GM23338 (cell line): ENCODE measurements around the gene LMF2. TPM values are rescaled to one million over a fixed set of nuclear protein-coding genes. Genes with fewer than 3 reads are reported as not detected.

Source experiments
- ATAC-seq: fragments of 200-7000 bp; cut with Tn5 transposase; 3 replicates; pipeline ENCODE4 v1.9.1; 2020
- DNase-seq: peaks from one replicate; pipeline ENCODE4 v3.0.0-alpha.2; 2015; ENCODE audit warnings: low spot score
- H2AFZ ChIP-seq: fragments of 200-600 bp; sonication (generic); 2 replicates; pipeline ENCODE4 v1.8.0; 2016; ENCODE audit warnings: antibody characterized with exemption, mild to moderate bottlenecking, moderate library complexity
- H3F3A ChIP-seq: fragments of 200-600 bp; sonication (generic); replicated peaks from 2 replicates; pipeline ENCODE4 v1.8.0; 2017; ENCODE audit warnings: antibody characterized with exemption, mixed run types, low read depth
- H3K27ac ChIP-seq: fragments of 200-600 bp; sonication (generic); 2 replicates; pipeline ENCODE4 v1.6.1; 2016; ENCODE audit warnings: low read depth
- H3K27me3 ChIP-seq: fragments of 200-600 bp; sonication (generic); 2 replicates; pipeline ENCODE4 v1.8.0; 2016; ENCODE audit warnings: mild to moderate bottlenecking, mixed run types, moderate library complexity; ENCODE audit not compliant: insufficient read depth
- H3K36me3 ChIP-seq: fragments of 200-600 bp; sonication (generic); 2 replicates; pipeline ENCODE4 v1.8.0; 2016; ENCODE audit warnings: mild to moderate bottlenecking; ENCODE audit not compliant: insufficient read depth
- H3K4me1 ChIP-seq: fragments of 200-600 bp; sonication (generic); 2 replicates; pipeline ENCODE4 v1.8.0; 2016; ENCODE audit warnings: mild to moderate bottlenecking, moderate library complexity; ENCODE audit not compliant: insufficient read depth
- H3K4me2 ChIP-seq: fragments of 200-600 bp; sonication (generic); 2 replicates; pipeline ENCODE4 v1.7.1; 2017; ENCODE audit warnings: mixed run types
- H3K4me3 ChIP-seq: fragments of 200-600 bp; sonication (generic); 2 replicates; pipeline ENCODE4 v1.6.1; 2016; ENCODE audit warnings: mixed run types
- H3K79me2 ChIP-seq: fragments of 200-600 bp; sonication (generic); replicated peaks from 2 replicates; pipeline ENCODE4 v1.8.0; 2017; ENCODE audit warnings: mild to moderate bottlenecking; ENCODE audit not compliant: insufficient read depth
- H3K9me2 ChIP-seq: fragments of 200-600 bp; sonication (generic); 2 replicates; pipeline ENCODE4 v1.8.0; 2017; ENCODE audit not compliant: insufficient read depth
- H4K20me1 ChIP-seq: fragments of 200-600 bp; sonication (generic); replicated peaks from 2 replicates; pipeline ENCODE4 v1.8.0; 2017; ENCODE audit warnings: mild to moderate bottlenecking; ENCODE audit not compliant: insufficient read depth
- H3K27ac Mint-ChIP-seq: 2 replicates; pipeline ENCODE4 v1.8.0; 2020; ENCODE audit warnings: inconsistent platforms, mild to moderate bottlenecking, moderate library complexity, mixed read lengths
- H3K27me3 Mint-ChIP-seq: 3 replicates; pipeline ENCODE4 v1.8.0; 2022; ENCODE audit warnings: low read depth, mild to moderate bottlenecking, moderate library complexity, mixed read lengths, inconsistent platforms; ENCODE audit not compliant: insufficient read depth, poor library complexity
- H3K36me3 Mint-ChIP-seq: 3 replicates; pipeline ENCODE4 v1.8.0; 2021; ENCODE audit warnings: low read depth, mild to moderate bottlenecking, inconsistent platforms, moderate library complexity, mixed read lengths
- H3K4me1 Mint-ChIP-seq: 3 replicates; pipeline ENCODE4 v1.8.0; 2020; ENCODE audit warnings: mild to moderate bottlenecking, inconsistent platforms, mixed read lengths
- H3K4me3 Mint-ChIP-seq: 3 replicates; pipeline ENCODE4 v1.8.0; 2021; ENCODE audit warnings: moderate library complexity, mild to moderate bottlenecking, inconsistent platforms, mixed read lengths
- H3K9me3 Mint-ChIP-seq: 3 replicates; pipeline ENCODE4 v1.8.0; 2020; ENCODE audit warnings: moderate library complexity, mild to moderate bottlenecking, inconsistent platforms, mixed read lengths
- CREB1 ChIP-seq: fragments of 250-450 bp; sonication (Bioruptor Pico); IDR thresholded peaks from 2 replicates; pipeline ENCODE4 v1.5.0; 2020; ENCODE audit warnings: low read depth, mild to moderate bottlenecking, moderate library complexity
- EZH2 ChIP-seq: fragments of 200-600 bp; sonication (generic); IDR thresholded peaks from one replicate; pipeline ENCODE4 v1.8.0; 2017; ENCODE audit warnings: antibody characterized with exemption, mild to moderate bottlenecking, low read depth; ENCODE audit not compliant: unreplicated experiment
- POLR2AphosphoS5 ChIP-seq: IDR thresholded peaks from 2 replicates; pipeline ENCODE4 v1.6.1; 2016; ENCODE audit warnings: antibody characterized with exemption, low read depth
- STAT1 ChIP-seq: IDR thresholded peaks from one replicate; pipeline ENCODE4 v1.6.1; 2016; ENCODE audit warnings: antibody characterized with exemption; ENCODE audit not compliant: unreplicated experiment
- polyA plus RNA-seq: library from polyadenylated mRNA; unstranded; fragments of >200 nt; fragmentation: Nextera tagmentation; extraction: Ambion mirVana; gene quantifications from 2 replicates; pipeline ENCODE4 v1.2.1, GENCODE V29; 2016
- total RNA-seq: library from RNA; depleted of rRNA; stranded (reverse); fragments of >200 nt; shearing (Covaris generic); gene quantifications from 2 replicates; pipeline ENCODE4 v1.2.3, GENCODE V29; 2014
- TF ChIP-seq, protein P1 (sequence below): fragments of 250-450 bp; sonication (Bioruptor Pico); IDR thresholded peaks from 2 replicates; pipeline ENCODE4 v1.5.0; 2020; ENCODE audit warnings: mild to moderate bottlenecking, moderate library complexity

LMF2 gene
- total and polyA plus RNA-seq, 2 experiments from 2014 or later, result 15.6 to 36.3 TPM

DNA sequence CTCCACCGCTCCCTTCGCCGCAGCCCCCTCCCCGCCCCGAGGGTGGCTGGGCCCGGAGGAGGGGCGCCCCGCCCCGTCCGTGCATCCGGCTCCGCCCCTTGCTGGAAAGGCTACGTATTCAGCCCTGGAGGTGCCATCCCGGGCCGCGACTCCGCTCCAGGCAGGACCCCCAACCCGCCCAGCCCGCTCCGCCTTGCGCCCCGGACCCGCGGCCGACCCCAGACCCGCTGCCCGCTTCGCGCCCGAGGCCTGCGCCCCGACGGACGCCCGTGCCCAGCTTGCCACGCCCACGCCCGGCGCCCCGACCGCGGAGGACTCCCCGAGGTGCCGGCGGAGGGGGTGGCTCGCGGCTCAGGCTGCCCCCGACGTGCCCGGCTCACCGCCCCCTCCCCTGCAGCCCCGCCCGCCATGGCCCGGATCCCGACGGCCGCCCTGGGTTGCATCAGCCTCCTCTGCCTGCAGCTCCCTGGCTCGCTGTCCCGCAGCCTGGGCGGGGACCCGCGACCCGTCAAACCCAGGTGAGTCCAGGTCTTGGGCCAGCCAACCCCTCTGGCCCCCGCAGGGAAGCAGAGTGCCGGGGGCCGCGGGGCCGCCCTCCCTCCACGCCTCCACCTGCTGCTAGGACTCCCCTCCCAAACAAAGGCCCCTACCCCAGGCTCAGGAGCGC, 25.9 kb downstream of the LMF2 start, which contains the start of gene ADM2:
ADM2 (plus strand) TSS at position 104 of the 667 bp plus-strand sequence; CDS start at position 409, 305 bp downstream.
- H2AFZ ChIP-seq, result peak within 1 kb of the TSS; percentile 99
- Mint-ChIP-seq H3K4me3 (peak within 1 kb of the TSS; percentile 79), H3K36me3 (0 out of 3 replicates have a peak, but pooled peaks cover 3% of the 10 kb centered on the region), H3K4me1 (peaks cover 9% of the 10 kb centered on the region; the same call in 2 of the 3 replicates), H3K27ac (no peak within 1 kb of the TSS), H3K27me3 (peaks cover 33% of the 10 kb centered on the region), H3K9me3 (no peaks in the 10 kb centered on the region; the same call in 2 of the 3 replicates)
- H4K20me1 ChIP-seq, result no peaks in the 10 kb centered on the region
- DNase-seq (peak; percentile 87), ATAC-seq (peak; percentile 68)
- TF ChIP-seq EZH2, result no peak
- TF ChIP-seq CREB1 (CRISPR knock-in tag), result 0 out of 2 replicates have a peak, but pooled peaks have one; percentile 5
- TF ChIP-seq, protein P1, sequence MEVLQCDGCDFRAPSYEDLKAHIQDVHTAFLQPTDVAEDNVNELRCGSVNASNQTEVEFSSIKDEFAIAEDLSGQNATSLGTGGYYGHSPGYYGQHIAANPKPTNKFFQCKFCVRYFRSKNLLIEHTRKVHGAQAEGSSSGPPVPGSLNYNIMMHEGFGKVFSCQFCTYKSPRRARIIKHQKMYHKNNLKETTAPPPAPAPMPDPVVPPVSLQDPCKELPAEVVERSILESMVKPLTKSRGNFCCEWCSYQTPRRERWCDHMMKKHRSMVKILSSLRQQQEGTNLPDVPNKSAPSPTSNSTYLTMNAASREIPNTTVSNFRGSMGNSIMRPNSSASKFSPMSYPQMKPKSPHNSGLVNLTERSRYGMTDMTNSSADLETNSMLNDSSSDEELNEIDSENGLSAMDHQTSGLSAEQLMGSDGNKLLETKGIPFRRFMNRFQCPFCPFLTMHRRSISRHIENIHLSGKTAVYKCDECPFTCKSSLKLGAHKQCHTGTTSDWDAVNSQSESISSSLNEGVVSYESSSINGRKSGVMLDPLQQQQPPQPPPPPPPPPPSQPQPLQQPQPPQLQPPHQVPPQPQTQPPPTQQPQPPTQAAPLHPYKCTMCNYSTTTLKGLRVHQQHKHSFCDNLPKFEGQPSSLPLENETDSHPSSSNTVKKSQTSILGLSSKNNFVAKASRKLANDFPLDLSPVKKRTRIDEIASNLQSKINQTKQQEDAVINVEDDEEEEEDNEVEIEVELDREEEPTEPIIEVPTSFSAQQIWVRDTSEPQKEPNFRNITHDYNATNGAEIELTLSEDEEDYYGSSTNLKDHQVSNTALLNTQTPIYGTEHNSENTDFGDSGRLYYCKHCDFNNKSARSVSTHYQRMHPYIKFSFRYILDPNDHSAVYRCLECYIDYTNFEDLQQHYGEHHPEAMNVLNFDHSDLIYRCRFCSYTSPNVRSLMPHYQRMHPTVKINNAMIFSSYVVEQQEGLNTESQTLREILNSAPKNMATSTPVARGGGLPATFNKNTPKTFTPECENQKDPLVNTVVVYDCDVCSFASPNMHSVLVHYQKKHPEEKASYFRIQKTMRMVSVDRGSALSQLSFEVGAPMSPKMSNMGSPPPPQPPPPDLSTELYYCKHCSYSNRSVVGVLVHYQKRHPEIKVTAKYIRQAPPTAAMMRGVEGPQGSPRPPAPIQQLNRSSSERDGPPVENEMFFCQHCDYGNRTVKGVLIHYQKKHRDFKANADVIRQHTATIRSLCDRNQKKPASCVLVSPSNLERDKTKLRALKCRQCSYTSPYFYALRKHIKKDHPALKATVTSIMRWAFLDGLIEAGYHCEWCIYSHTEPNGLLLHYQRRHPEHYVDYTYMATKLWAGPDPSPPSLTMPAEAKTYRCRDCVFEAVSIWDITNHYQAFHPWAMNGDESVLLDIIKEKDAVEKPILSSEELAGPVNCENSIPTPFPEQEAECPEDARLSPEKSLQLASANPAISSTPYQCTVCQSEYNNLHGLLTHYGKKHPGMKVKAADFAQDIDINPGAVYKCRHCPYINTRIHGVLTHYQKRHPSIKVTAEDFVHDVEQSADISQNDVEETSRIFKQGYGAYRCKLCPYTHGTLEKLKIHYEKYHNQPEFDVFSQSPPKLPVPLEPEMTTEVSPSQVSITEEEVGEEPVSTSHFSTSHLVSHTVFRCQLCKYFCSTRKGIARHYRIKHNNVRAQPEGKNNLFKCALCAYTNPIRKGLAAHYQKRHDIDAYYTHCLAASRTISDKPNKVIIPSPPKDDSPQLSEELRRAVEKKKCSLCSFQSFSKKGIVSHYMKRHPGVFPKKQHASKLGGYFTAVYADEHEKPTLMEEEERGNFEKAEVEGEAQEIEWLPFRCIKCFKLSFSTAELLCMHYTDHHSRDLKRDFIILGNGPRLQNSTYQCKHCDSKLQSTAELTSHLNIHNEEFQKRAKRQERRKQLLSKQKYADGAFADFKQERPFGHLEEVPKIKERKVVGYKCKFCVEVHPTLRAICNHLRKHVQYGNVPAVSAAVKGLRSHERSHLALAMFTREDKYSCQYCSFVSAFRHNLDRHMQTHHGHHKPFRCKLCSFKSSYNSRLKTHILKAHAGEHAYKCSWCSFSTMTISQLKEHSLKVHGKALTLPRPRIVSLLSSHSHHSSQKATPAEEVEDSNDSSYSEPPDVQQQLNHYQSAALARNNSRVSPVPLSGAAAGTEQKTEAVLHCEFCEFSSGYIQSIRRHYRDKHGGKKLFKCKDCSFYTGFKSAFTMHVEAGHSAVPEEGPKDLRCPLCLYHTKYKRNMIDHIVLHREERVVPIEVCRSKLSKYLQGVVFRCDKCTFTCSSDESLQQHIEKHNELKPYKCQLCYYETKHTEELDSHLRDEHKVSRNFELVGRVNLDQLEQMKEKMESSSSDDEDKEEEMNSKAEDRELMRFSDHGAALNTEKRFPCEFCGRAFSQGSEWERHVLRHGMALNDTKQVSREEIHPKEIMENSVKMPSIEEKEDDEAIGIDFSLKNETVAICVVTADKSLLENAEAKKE (CRISPR knock-in tag), result no peak
- 0 out of 2 replicates have a peak, but pooled peaks have one; percentile 1 for TF ChIP-seq POLR2AphosphoS5
- no peak for TF ChIP-seq STAT1
- peaks cover 23% of the 10 kb centered on the region for H3K27me3 ChIP-seq
- H3K36me3 ChIP-seq, result no peaks in the 10 kb centered on the region
- no peaks in the 10 kb centered on the region for H3K9me2 ChIP-seq
- H3K79me2 ChIP-seq, result no peaks in the 10 kb centered on the region
- H3K4me1 ChIP-seq, result no peaks in the 10 kb centered on the region
- H3F3A ChIP-seq, result no peaks in the 10 kb centered on the region
- H3K27ac ChIP-seq, result no peak within 1 kb of the TSS
- H3K4me2 ChIP-seq, result peak within 1 kb of the TSS; percentile 87
- H3K4me3 ChIP-seq, result peak within 1 kb of the TSS; percentile 79
